Subcutaneous abdominal adipose tissue (tissue), 5 donors: ENCODE measurements around the gene GOLGA6L7.

Experiments
- H3K27ac ChIP-seq: one replicate; pipeline ENCODE4 v1.7.0; 2013; ENCODE audit warnings: low read depth, mild to moderate bottlenecking, inconsistent platforms, low read length, moderate library complexity
- H3K27me3 ChIP-seq, 5 donors: one replicate each; pipeline ENCODE4 v1.7.0; 2013; ENCODE audit warnings: low read length in 5 of 5, inconsistent platforms in 1 of 5; ENCODE audit not compliant: control insufficient read depth in 5 of 5, insufficient read depth in 4 of 5
- H3K36me3 ChIP-seq, 5 donors: one replicate each; pipeline ENCODE4 v1.7.0; 2013; ENCODE audit warnings: low read length in 5 of 5; ENCODE audit not compliant: control insufficient read depth in 5 of 5, insufficient read depth in 5 of 5
- H3K4me1 ChIP-seq, 5 donors: one replicate each; pipeline ENCODE4 v1.7.0; 2013; ENCODE audit warnings: low read length in 5 of 5, mild to moderate bottlenecking in 3 of 5, moderate library complexity in 1 of 5; ENCODE audit not compliant: control insufficient read depth in 5 of 5, insufficient read depth in 5 of 5
- H3K4me3 ChIP-seq, 5 donors: one replicate each; pipeline ENCODE4 v1.7.0; 2013; ENCODE audit warnings: low read length in 5 of 5, low read depth in 1 of 5
- H3K9ac ChIP-seq, 5 donors: one replicate each; pipeline ENCODE4 v1.7.0; 2013; ENCODE audit warnings: low read length in 5 of 5, mild to moderate bottlenecking in 4 of 5, moderate library complexity in 3 of 5
- H3K9me3 ChIP-seq, 5 donors: one replicate each; pipeline ENCODE4 v1.7.0; 2013; ENCODE audit warnings: low read length in 5 of 5; ENCODE audit not compliant: control insufficient read depth in 5 of 5
- donor health status: healthy.
- donor health status: healthy.
- donor health status: healthy.
- donor health status: healthy.
- donor health status: healthy.

Gene GOLGA6L7

DNA sequence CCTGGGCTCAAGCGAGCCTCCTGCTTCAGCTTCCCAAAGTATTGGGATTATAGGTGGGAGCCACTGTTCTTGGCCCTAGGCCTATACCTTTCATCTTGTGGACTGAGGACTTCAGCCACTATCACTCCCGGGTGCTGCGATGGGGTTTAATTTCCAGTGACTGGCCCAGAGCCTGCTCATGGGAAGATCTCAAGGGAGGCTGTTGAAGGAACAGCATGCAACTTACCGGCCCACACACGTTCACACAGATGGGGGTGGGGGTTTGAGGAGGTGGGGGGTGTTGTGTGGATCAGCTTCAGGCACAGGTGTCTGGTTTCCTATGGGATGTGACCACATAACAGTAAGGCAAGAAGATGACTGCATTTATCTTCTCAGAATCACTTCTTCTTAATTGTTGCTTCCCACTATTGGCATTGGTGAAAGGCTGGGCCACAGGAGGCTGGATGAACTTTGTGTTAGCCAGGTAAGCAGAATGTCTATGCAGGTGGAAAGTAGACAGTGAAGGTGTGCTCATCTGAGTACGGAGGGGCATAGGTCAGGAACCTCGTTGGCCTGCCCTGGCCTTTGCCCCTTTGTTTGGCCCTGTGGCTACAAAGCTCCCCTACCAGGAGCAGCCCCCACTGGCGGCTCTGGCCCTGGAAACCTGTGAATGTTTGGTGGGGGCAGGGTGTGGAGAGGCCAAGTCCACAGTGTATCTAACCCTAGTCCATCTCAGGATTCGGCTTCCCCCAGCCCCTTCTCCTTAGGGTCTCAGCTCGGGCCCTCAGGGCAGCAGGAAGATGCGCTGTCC is 35.9 kb upstream of the GOLGA6L7 start:
- H3K9ac ChIP-seq, result no peak overlapping the region
- H3K4me1 ChIP-seq, result peaks cover 0 to 13% (median 12%) of the 10 kb centered on the region in 5 donors
- H3K27me3 ChIP-seq, result peaks cover 10 to 31% (median 24%) of the 10 kb centered on the region in 5 donors
- no peaks in the 10 kb centered on the region for H3K9me3 ChIP-seq
- H3K4me3 ChIP-seq, result no peak overlapping the region
- no peaks in the 10 kb centered on the region for H3K36me3 ChIP-seq
- H3K27ac ChIP-seq, result no peak overlapping the region

DNA sequence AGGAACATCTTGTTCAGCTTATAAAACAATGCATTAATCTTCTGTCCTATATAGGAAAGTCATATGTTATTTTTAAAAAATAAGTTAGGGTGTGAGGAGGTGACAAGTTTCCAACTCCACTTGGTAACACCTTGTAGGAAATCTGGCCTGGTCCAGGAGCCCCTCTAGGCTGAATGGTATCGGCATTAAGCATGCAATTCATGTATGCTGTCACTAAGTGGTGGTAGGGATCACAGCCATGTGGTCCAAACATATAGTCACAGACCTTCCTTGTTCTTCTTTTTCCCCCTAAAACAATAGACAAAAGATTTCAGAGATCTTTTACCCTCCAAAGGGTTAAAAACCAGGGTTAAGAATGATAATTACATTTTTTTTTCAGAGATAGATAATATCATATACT is 33.2 kb upstream of the GOLGA6L7 start:
- no peak overlapping the region for H3K9ac ChIP-seq
- no peaks in the 10 kb centered on the region for H3K9me3 ChIP-seq
- H3K4me1 ChIP-seq, result peaks cover 0 to 9% (median 9%) of the 10 kb centered on the region in 5 donors
- H3K4me3 ChIP-seq, result no peak overlapping the region
- no peaks in the 10 kb centered on the region for H3K36me3 ChIP-seq
- peaks cover 6 to 19% (median 15%) of the 10 kb centered on the region in 5 donors for H3K27me3 ChIP-seq
- H3K27ac ChIP-seq, result no peak overlapping the region

DNA sequence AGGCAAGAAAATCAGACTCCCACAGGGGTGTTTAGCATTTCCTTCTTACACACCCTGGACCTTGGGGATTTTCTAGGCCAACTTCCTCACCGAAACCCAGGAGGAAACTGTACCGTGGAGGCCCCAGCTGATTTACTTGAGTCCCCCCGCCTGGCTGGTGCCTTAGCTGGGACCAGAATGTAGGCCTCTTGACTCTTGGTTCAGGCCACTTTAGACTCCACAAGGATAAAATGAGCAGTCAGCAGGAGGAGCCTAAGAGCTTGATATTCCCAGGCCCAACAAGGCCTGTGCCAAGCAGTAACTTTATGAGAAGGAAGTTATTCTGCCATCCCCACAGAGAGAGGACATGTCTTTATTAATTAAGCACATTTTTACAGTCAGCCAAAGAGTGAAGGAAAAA is 32.7 kb upstream of the GOLGA6L7 start:
- H3K9me3 ChIP-seq, result no peaks in the 10 kb centered on the region
- no peak overlapping the region for H3K4me3 ChIP-seq
- no peak overlapping the region for H3K27ac ChIP-seq
- H3K4me1 ChIP-seq, result peaks cover 0 to 8% (median 7%) of the 10 kb centered on the region in 5 donors
- no peaks in the 10 kb centered on the region for H3K36me3 ChIP-seq
- H3K27me3 ChIP-seq, result peaks cover 6 to 17% (median 14%) of the 10 kb centered on the region in 5 donors
- no peak overlapping the region for H3K9ac ChIP-seq

DNA sequence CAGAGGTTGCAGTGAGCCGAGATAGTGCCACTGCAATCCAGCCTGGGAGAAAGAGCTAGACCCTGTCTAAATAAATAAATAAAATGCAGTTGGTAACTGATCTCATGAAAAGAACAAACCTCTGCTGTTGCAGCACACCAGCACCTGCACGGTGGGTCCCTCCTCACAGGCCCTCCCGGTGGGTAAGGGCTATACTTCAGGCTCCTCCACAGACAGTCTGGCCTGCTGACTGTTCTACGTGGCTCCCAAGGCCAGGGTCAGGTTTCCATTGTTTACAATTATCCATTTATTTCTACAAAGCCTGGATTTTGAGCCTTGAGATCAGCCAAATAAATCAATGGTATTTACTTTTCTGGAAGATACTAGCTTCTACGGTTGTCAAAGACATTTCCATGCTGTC is 32.2 kb upstream of the GOLGA6L7 start:
- Histone ChIP-seq H3K36me3 (no peaks in the 10 kb centered on the region), H3K4me3 (no peak overlapping the region), H3K27ac (no peak overlapping the region), H3K9ac (no peak overlapping the region), H3K27me3 (peaks cover 6 to 17% (median 13%) of the 10 kb centered on the region in 5 donors), H3K4me1 (peaks cover 0 to 10% (median 6%) of the 10 kb centered on the region in 5 donors), H3K9me3 (no peaks in the 10 kb centered on the region)

DNA sequence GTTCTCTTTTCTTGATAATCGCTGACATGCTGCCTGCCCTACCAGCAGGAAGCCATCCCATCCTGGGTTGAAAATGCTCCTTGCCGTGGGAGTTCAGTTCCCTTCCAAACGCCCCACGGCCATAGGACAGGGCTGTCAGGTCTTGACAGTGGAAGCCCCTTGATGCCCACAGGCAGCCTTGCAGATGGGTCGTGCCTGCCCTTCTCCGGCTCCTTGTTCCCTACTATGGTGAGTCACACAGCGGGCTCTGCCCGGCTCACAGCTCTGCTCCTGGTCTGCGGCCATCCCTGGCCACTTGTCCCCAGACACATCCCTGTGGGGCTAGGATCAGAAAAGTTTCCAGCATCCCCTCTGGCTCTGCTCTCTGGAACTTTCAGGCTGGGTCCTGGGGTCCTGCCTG is 31.1 kb upstream of the GOLGA6L7 start:
- no peak overlapping the region for H3K4me3 ChIP-seq
- peaks cover 0 to 9% (median 2%) of the 10 kb centered on the region in 5 donors for H3K27me3 ChIP-seq
- peaks cover 0 to 3% (median 0%) of the 10 kb centered on the region in 5 donors for H3K4me1 ChIP-seq
- no peaks in the 10 kb centered on the region for H3K9me3 ChIP-seq
- H3K36me3 ChIP-seq, result no peaks in the 10 kb centered on the region
- H3K9ac ChIP-seq, result no peak overlapping the region
- H3K27ac ChIP-seq, result no peak overlapping the region

DNA sequence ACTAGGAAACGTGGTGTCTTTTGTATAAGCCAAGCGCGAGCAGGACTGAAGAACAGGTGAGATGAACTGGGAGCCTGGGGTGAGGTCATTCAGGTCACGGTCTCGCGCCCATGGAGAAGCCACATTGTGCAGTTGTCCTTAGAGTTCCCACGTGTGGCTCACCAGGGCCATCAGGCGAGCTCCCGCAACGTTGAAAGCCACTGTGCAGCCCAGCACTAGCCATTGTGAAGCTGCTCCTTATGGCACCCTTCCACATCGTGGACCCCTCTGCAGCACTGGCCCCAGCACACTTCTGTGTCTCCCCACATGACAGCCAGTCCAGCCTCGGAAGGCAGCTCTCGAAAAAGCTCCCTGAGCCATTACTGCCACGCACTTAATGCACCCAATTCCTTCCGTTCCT is 29.8 kb upstream of the GOLGA6L7 start:
- no peak overlapping the region for H3K27ac ChIP-seq
- peaks cover 0 to 4% (median 0%) of the 10 kb centered on the region in 5 donors for H3K27me3 ChIP-seq
- no peaks in the 10 kb centered on the region for H3K9me3 ChIP-seq
- H3K4me1 ChIP-seq, result peaks cover 0 to 3% (median 0%) of the 10 kb centered on the region in 5 donors
- no peak overlapping the region for H3K9ac ChIP-seq
- H3K4me3 ChIP-seq, result no peak overlapping the region
- H3K36me3 ChIP-seq, result no peaks in the 10 kb centered on the region

DNA sequence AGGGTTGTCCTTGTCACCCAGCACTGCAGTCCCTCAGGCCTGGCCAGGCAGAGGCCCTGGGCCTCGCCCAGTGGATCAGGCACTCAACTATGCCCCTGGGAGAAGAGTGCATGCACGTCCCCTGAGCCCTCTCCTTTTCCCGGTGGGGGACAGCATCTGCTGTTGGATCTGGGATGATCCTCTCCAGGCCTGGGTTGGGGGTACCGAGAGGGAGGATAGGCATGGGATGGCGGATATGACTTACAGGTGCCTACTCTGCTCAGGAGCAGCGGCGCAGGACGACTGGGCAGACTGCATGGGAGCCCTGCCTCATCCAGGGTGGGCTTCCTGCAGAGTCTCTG is 28.4 kb upstream of the GOLGA6L7 start:
- Histone ChIP-seq H3K27me3 (peaks cover 0 to 7% (median 0%) of the 10 kb centered on the region in 5 donors), H3K9ac (no peak overlapping the region), H3K36me3 (no peaks in the 10 kb centered on the region), H3K4me3 (no peak overlapping the region), H3K27ac (no peak overlapping the region), H3K4me1 (peaks cover 0 to 3% (median 0%) of the 10 kb centered on the region in 5 donors), H3K9me3 (peaks cover 0 to 2% (median 0%) of the 10 kb centered on the region in 5 donors)

DNA sequence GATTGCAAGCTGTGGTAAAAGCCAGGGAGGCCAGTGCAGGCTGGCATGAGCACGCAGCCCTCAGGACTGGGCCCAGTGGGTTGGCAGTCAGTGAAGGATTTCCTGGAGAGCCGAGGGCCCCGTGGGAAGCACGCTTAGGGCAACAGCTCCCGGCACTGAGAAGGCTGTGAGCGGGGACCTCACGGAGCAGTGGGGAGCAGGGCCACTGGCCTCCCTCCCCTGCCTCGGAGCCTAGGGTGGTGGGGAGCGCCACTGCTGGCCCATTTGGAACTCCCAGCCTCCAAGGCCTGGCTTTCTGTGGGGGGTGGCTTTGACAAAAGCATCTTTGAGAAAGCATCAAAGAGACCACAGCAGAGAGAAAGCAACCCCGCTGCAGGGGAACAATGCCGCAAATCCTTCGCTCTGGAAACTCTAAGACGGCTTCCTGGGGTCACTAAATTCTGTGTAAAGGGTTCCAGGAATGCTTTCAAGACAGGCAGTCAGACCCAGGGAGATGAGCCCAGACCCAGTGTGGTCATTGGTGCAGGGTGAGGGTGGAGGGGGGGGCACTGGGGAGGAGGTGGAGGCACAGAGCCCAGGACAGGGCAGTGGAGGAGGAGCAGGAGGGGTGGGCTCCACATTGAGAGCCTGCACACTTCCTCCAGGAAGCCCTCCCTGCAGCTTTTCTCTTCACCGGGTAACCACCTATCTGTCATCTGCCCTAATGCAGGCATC is 27.8 kb upstream of the GOLGA6L7 start:
- Histone ChIP-seq H3K4me3 (no peak overlapping the region), H3K36me3 (no peaks in the 10 kb centered on the region), H3K9me3 (peaks cover 0 to 3% (median under 1%) of the 10 kb centered on the region in 5 donors), H3K9ac (no peak overlapping the region), H3K27me3 (peaks cover 0 to 7% (median 0%) of the 10 kb centered on the region in 5 donors), H3K4me1 (peaks cover 0 to 3% (median 0%) of the 10 kb centered on the region in 5 donors), H3K27ac (no peak overlapping the region)

DNA sequence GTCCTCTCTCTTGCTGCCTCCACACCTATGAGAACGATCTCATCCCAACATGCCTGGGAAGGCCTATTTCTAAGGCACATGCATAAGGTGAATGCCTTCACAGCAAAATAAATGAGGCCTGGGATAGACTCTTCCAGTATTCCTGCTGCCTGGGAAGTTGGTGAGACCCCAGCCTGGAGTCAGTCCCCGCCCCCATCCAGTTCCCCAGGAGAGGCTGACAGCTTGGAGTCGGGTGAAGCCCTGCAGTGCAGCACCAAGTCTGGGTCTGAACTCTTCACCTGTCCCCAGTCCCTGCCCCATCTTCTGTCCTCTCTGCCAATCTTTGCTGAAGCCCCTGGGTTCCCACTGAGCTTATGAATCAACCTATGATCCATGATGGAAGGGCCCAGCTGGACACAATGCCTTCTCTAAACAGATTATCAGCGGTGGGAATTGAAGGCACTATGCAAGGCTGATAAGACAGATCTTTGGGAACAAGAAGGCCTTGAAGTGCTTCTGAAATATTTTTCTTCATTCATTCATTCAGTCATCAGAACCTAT is 27.1 kb upstream of the GOLGA6L7 start:
- no peak overlapping the region for H3K27ac ChIP-seq
- H3K4me3 ChIP-seq, result no peak overlapping the region
- no peak overlapping the region for H3K9ac ChIP-seq
- peaks cover 0 to 7% (median 1%) of the 10 kb centered on the region in 5 donors for H3K27me3 ChIP-seq
- peaks cover 0 to 4% (median 2%) of the 10 kb centered on the region in 5 donors for H3K9me3 ChIP-seq
- H3K4me1 ChIP-seq, result peaks cover 0 to 3% (median 0%) of the 10 kb centered on the region in 5 donors
- H3K36me3 ChIP-seq, result no peaks in the 10 kb centered on the region
